ENCODE measurements around the gene ST8SIA6.
"Not testable (repeated sequence)": the region's sequence is repeated elsewhere in the genome, so short reads cannot be mapped to it uniquely, and the experiment has no call there.

Gene ST8SIA6, protein sequence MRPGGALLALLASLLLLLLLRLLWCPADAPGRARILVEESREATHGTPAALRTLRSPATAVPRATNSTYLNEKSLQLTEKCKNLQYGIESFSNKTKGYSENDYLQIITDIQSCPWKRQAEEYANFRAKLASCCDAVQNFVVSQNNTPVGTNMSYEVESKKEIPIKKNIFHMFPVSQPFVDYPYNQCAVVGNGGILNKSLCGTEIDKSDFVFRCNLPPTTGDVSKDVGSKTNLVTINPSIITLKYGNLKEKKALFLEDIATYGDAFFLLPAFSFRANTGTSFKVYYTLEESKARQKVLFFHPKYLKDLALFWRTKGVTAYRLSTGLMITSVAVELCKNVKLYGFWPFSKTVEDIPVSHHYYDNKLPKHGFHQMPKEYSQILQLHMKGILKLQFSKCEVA

DNA sequence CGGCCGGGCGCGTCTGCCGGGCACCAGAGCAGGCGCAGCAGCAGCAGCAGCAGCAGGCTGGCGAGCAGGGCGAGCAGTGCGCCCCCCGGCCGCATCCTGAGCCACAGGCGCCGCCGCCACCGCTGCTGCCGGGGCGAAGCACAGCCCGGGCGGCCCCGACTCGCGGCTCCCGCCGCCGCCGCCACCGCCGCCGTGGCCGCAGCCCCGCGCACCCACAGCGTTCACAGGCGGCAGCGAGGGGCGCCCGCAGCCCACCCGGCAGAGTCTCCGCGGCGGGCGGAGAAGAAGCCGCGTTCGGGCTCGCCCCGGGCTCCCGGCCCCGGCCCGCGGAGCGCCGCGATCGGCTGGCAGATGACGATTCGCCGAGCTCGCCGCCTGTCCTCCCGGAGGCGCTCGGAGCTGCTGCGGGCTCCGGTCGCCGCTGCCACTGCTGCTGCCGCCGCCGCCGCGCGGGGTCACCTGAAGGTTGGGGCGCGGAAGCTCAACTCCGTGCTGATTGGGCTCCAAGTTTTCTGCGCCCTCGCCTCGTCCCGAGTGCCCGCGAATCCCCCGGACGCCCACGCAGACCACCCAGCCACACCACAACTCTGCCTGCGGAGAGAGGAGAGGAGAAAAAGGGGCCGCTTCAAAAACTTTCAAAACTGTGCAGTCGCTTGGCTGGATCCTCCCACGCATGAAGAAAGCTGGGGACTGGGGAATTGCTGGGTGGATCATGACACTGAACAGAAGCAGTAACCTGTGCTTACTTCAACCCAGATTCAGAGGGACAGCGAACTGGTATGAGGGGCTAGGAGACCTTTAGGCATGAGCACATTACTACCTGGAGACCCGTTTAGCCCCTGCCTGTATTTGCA lies at the start of gene ST8SIA6:
TSS of gene ST8SIA6 (minus strand) at position 435 of the 854 bp plus-strand sequence. CDS start at position 95, 340 bp downstream.
- DNase-seq (ENCODE audit: extremely low read depth in 1 of 2, low read depth in 1 of 2) = peak in 1 of 2 donors; percentile 14

GRCh38 chr10:17503795-17504194 lies 49.4 kb upstream of the ST8SIA6 start:
- DNase-seq (ENCODE audit: extremely low read depth in 1 of 2, low read depth in 1 of 2) = no peak

DNA sequence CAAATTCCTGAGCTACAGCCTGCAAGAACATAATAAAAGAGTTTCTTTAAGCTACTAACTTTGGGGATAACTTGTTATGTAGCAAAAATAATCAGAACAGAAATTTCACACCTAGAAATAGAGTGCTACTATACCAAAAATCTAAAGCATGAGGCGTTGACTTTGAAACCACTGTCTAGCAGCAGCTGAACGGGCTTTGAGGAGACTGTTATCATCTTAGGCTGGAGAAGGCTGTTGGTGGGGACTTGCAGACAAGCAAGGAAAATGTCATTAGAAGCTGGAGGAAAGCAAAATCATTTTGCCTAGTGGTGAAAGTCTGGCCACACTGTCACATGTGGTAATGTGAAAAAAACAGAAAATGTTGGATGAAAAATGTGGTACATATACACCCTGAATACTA lies 48.4 kb upstream of the ST8SIA6 start:
- DNase-seq (ENCODE audit: extremely low read depth in 1 of 2, low read depth in 1 of 2) = no peak

GRCh38 chr10:17499014-17499413 lies 44.6 kb upstream of the ST8SIA6 start:
- DNase-seq (ENCODE audit: extremely low read depth in 1 of 2, low read depth in 1 of 2) = not testable (repeated sequence)

DNA sequence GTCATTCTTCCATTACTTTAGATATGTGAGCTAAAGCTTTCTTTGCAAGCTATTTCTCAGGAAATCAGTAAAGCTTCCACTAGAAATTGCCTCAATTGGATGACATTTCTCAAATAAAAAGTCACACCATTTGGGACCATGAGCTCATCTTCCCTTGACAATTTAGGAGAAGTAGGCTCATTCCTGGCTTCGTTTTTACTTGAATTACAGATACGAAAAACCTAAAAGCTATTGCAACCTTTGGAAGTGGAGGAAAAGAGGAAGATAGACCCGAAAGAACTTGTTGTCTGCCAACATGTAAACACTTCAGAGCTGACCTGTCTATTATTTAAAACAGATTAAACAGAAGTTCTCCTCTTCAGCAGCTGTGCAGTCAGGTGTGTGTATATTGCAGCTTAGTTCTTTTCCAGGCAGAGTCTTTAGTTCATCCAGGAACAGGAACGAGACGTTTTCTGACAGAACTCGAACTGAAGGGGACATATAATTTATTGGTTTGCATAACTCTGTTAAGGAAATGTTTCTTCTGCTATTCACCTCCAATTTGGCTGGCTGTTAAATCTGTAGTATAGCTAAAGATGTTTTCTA lies 43.1 kb upstream of the ST8SIA6 start:
- DNase-seq (ENCODE audit: extremely low read depth in 1 of 2, low read depth in 1 of 2) = no peak

GRCh38 chr10:17494626-17495260 lies 40.3 kb upstream of the ST8SIA6 start:
- no peak for DNase-seq (ENCODE audit: extremely low read depth in 1 of 2, low read depth in 1 of 2)

- DNase-seq (ENCODE audit: extremely low read depth in 1 of 2, low read depth in 1 of 2) = no peak
Measured at GRCh38 chr10:17488848-17489247, 34.5 kb upstream of the ST8SIA6 start.

DNA sequence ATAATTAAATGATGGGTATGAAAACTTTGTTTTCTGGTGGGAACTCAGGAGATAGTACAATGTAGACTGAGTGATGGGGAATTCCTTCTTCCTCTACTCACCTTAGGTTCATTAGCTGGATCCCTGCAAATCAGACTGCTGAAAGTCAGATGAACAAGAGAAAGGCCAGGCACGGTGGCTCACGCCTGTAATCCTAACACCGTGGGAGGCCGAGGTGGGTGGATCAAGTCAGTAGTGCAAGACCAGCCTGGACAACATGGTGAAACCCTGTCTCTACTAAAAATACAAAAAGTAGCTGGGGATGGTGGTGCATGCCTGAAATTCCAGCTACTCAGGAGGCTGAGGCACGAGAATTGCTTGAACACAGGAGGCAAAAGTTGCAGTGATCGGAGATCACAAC lies 28.7 kb upstream of the ST8SIA6 start:
- DNase-seq (ENCODE audit: extremely low read depth in 1 of 2, low read depth in 1 of 2) = no peak

- DNase-seq (ENCODE audit: extremely low read depth in 1 of 2, low read depth in 1 of 2) = no peak
Measured at GRCh38 chr10:17479822-17480221, 25.4 kb upstream of the ST8SIA6 start.

- DNase-seq (ENCODE audit: extremely low read depth in 1 of 2, low read depth in 1 of 2) = no peak
Measured at GRCh38 chr10:17479015-17479615, 24.7 kb upstream of the ST8SIA6 start.

- DNase-seq (ENCODE audit: extremely low read depth in 1 of 2, low read depth in 1 of 2) = no peak
Measured at GRCh38 chr10:17476073-17476472, 21.7 kb upstream of the ST8SIA6 start.

GRCh38 chr10:17475661-17476060 lies 21.3 kb upstream of the ST8SIA6 start:
- no peak for DNase-seq (ENCODE audit: extremely low read depth in 1 of 2, low read depth in 1 of 2)

DNA sequence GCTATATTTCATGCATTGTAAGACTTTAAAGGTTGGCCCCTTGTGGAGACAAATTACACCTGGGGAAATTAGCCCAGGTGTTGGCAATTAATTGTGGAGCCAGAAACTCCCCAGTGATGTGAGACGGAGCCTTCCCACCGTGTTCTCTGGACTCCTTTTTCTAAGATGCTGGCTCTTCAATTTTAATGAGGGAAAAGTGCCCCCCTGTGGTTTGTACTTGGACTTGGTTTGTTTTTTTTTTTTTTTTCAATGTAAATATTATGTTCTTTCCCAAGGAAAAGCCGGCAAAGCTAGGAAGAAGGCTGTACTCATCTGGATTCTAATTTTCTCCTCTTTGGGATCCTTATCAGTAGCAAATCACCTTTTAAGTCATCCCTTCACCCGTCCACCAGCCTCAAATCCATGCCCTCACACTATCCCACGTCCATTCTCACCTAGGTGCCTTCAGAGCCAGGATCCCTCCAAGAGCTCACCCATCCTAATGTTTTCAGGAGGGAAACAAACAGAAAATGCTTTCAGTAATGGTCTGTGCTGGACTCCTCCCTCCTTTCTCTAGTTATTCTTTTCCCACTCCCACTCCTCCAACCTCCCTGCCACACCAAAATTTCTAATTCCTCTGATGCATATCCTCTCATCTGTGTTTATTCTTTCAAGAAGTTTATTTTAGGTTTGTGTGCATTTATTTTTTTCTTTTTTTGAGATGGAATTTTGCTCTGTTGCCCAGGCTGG lies 20.4 kb upstream of the ST8SIA6 start:
- DNase-seq (ENCODE audit: extremely low read depth in 1 of 2, low read depth in 1 of 2) = no peak

DNA sequence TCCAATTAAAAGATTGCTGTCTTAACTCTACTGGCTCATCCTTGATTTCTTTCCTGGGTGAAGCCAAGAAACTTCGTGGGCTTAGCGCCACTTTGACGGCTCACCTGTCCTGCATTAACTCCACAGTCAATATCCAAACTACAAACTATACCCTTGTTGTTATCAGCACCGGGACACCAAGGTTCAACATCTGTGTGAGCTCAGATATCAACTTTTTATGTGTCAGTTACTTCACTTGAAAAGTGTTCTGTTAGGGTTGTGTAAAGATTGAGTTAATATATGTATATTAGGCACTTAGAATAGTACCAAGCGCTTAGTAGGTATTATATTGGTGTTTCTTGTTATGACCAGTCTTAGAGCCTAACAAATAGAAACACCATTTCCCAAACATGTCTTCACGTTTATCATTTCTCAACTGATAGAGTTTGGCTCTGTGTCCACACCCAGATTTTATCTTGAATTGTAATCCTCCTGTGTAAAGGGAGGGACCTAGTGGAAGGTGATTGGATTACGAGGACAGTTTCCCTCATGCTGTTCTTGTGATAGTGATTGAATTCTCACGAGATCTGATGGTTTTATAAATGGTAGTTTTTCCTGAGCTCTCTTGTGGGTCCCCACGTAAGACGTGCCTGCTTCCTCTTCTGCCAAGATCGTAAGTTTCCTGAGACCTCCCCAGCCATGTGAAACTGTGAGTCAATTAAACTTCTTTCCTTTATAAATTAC lies 19.0 kb upstream of the ST8SIA6 start:
- DNase-seq (ENCODE audit: extremely low read depth in 1 of 2, low read depth in 1 of 2) = no peak

DNA sequence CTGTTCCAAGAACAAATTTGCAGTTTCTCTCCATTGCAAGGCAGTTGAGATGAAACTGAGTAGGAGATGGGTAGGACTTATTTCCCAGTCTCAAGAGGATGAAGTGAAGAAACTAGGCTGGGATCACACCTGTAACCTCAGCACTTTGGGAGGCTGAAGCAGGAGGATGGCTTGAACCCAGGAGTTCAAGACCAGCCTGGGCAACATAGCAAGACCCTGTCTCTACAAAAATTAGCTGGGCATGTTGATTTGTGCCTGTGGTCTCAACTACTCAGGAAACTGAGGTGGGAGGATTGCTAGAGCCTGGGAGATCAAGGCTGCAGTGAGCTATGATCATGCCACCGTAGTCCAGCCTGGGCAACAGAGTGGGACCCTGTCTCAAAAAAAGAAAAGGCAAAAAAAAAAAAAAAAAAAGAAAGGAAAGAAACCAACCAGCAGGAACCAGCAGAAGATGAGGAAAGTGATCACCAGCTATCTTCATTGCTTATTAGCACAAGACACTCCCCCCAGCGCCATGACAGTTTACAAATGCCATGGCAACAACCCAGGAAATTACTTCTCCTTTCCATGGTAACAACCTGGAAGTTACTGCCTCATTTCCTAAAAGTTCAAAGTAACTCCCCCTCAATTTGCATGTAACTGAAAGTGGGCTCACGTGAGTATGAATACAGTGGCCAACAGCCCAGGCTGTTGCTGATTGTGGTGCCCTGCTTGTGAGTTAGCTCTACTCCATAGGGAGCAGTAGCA lies 18.3 kb upstream of the ST8SIA6 start:
- DNase-seq (ENCODE audit: extremely low read depth in 1 of 2, low read depth in 1 of 2) = no peak

- DNase-seq (ENCODE audit: extremely low read depth in 1 of 2, low read depth in 1 of 2) = no peak
Measured at GRCh38 chr10:17470246-17470645, 15.9 kb upstream of the ST8SIA6 start.

GRCh38 chr10:17465328-17466125 lies 11.1 kb upstream of the ST8SIA6 start:
- no peak for DNase-seq (ENCODE audit: extremely low read depth in 1 of 2, low read depth in 1 of 2)

- DNase-seq (ENCODE audit: extremely low read depth in 1 of 2, low read depth in 1 of 2) = no peak
Measured at GRCh38 chr10:17464545-17464944, 10.2 kb upstream of the ST8SIA6 start.

All from activated CD8-positive, alpha-beta memory T cell treated with anti-CD3 and anti-CD28 coated beads for 1 hour (primary cell).